HepG2 (cell line): ENCODE measurements around the gene DHX57. TPM values are rescaled to one million over a fixed set of nuclear protein-coding genes. Genes with fewer than 3 reads are reported as not detected.

Source experiments
- ATAC-seq: fragments of 200-7000 bp; cut with Tn5 transposase; 3 replicates; pipeline ENCODE4 v1.9.1; 2020; ENCODE audit warnings: mild to moderate bottlenecking, moderate library complexity
- BruUV-seq: library from RNA; stranded (reverse); fragments of 400-500 nt; replicated peaks from 2 replicates; lab custom pipeline; 2021; lab: Mats Ljungman, UMichigan
- CTCF ChIA-PET: fragments of 300-600 bp; formaldehyde crosslinking; extraction: SDS; loops from one replicate; lab custom pipeline; 2021; ENCODE audit warnings: low total read pairs, inconsistent platforms, low intra/inter-chr PET ratio; lab: Yijun Ruan, JAX
- POLR2A ChIA-PET: fragments of 350-600 bp; sonication (Branson Sonifier 250); formaldehyde crosslinking; loops from one replicate; lab custom pipeline; 2020; ENCODE audit warnings: antibody characterized with exemption, inconsistent platforms; lab: Yijun Ruan, JAX
- DNase-seq: peaks from one replicate; pipeline ENCODE4 v3.0.0-alpha.2; 2015; ENCODE audit warnings: low spot score
- FAIRE-seq: peaks from 3 replicates; lab custom pipeline; 2011; peaks lifted over from hg19 to GRCh38; lab: Jason Lieb, UNC
- H2AFZ ChIP-seq: one replicate; pipeline ENCODE4 v1.6.1; 2011; ENCODE audit warnings: low read length, inconsistent platforms
- H3K27ac ChIP-seq: fragments of 300-600 bp; 3 replicates; pipeline ENCODE4 v1.8.0; 2011; ENCODE audit warnings: mixed run types, mild to moderate bottlenecking, mixed read lengths, low read length, inconsistent platforms; ENCODE audit not compliant: insufficient read depth; ENCODE audit errors: extremely low read length
- H3K27me3 ChIP-seq, 2 experiments: fragments of 200-600 bp in 1 of 2; 2 replicates in 1 of 2; 3 replicates in 1 of 2; pipeline versions ENCODE4 v1.6.0 to v1.8.0; 2011; ENCODE audit warnings: low read length in 2 of 2, mild to moderate bottlenecking in 2 of 2, moderate library complexity in 2 of 2, inconsistent platforms in 1 of 2; ENCODE audit not compliant: insufficient read depth in 2 of 2, control insufficient read depth in 1 of 2
- H3K36me3 ChIP-seq, 2 experiments: fragments of 200-600 bp in 1 of 2; replicated peaks in 1 of 2; 2 replicates in 1 of 2; 3 replicates in 1 of 2; pipeline versions ENCODE4 v1.5.1 to v1.8.0; 2011; ENCODE audit warnings: low read length in 2 of 2, inconsistent platforms in 1 of 2; ENCODE audit not compliant: insufficient read depth in 2 of 2, control insufficient read depth in 1 of 2
- H3K4me1 ChIP-seq: 2 replicates; pipeline ENCODE4 v1.5.1; 2012; ENCODE audit warnings: low read length, inconsistent platforms; ENCODE audit not compliant: insufficient read depth
- H3K4me2 ChIP-seq: 2 replicates; pipeline ENCODE4 v1.6.0; 2011; ENCODE audit warnings: low read depth, low read length, inconsistent platforms
- H3K4me3 ChIP-seq, 3 experiments: fragments of 200-600 bp in 1 of 3; sonication (generic), shearing (Covaris generic) in 1 of 3; replicated peaks in 1 of 3; 2 replicates each; pipeline ENCODE4 v1.5.1; 2011 to 2016; ENCODE audit warnings: low read length in 3 of 3, inconsistent platforms in 2 of 3, low read depth in 2 of 3, mild to moderate bottlenecking in 2 of 3, control low read depth in 1 of 3, mixed read lengths in 1 of 3; ENCODE audit not compliant: insufficient read depth in 1 of 3
- H3K79me2 ChIP-seq: one replicate; pipeline ENCODE4 v1.6.1; 2011; ENCODE audit warnings: low read length, inconsistent platforms; ENCODE audit not compliant: insufficient read depth
- H3K9ac ChIP-seq: 2 replicates; pipeline ENCODE4 v1.6.0; 2011; ENCODE audit warnings: mild to moderate bottlenecking, low read depth, low read length, inconsistent platforms; ENCODE audit not compliant: insufficient read depth
- H3K9me3 ChIP-seq: 2 replicates; pipeline ENCODE4 v1.5.1; 2012; ENCODE audit warnings: mild to moderate bottlenecking, low read length
- H4K20me1 ChIP-seq: 2 replicates; pipeline ENCODE4 v1.6.0; 2011; ENCODE audit warnings: inconsistent platforms, mild to moderate bottlenecking, low read length, moderate library complexity; ENCODE audit not compliant: insufficient read depth
- SAFB2 ChIP-seq: sonication (generic); formaldehyde crosslinking; IDR thresholded peaks from 2 replicates; pipeline ENCODE4 v1.5.1; 2020; ENCODE audit warnings: missing genetic modification reagents, low read depth, mild to moderate bottlenecking, borderline replicate concordance
- THYN1 ChIP-seq: sonication (generic); formaldehyde crosslinking; IDR thresholded peaks from 2 replicates; pipeline ENCODE4 v1.8.1; 2023; ENCODE audit warnings: low read depth, mild to moderate bottlenecking, moderate library complexity, missing genetic modification reagents, borderline replicate concordance
- TSC22D2 ChIP-seq: sonication (generic); formaldehyde crosslinking; IDR thresholded peaks from 2 replicates; pipeline ENCODE4 v1.5.1; 2020; ENCODE audit warnings: missing genetic modification reagents, mild to moderate bottlenecking, borderline replicate concordance
- ZFP36 ChIP-seq: fragments of 150-350 bp; IDR thresholded peaks from 2 replicates; pipeline ENCODE4 v1.6.1; 2018; ENCODE audit warnings: borderline replicate concordance, low read length, low read depth; ENCODE audit not compliant: partially characterized antibody
- ZNF3 ChIP-seq: IDR thresholded peaks from 2 replicates; pipeline ENCODE4 v1.7.0; 2017; ENCODE audit warnings: inconsistent platforms
- ZNF891 ChIP-seq: sonication (generic); formaldehyde crosslinking; IDR thresholded peaks from 2 replicates; pipeline ENCODE4 v1.5.0; 2020; ENCODE audit warnings: mild to moderate bottlenecking, missing genetic modification reagents
- WGBS: methylation state at CpG from one replicate; pipeline ENCODE4 v1.1.6; 2017; ENCODE audit warnings: low lambda C conversion rate; 5-methylcytosine and 5-hydroxymethylcytosine counted together
- in situ Hi-C: cut with HindIII; loops from 2 replicates; pipeline ENCODE4 v1.10.0; 2017; ENCODE audit warnings: low pct_unique_long_range_greater_than_20kb; ENCODE audit not compliant: extremely low pct_ligation_motif_present
- intact Hi-C: fragments of 100-400 bp; cut with micrococcal nuclease; formaldehyde crosslinking; loops from one replicate; pipeline ENCODE4 v1.10.0; 2022; ENCODE audit not compliant: unreplicated experiment
- polyA plus RNA-seq, 8 experiments: library from polyadenylated mRNA; depleted of rRNA in 3 of 8; stranded (reverse) in 7 of 8; unstranded in 1 of 8; fragments of >200 nt; fragmentation: Illumina TruSeq in 4 of 8; extraction: Trizol in 4 of 8; gene quantifications; 2 replicates each; pipeline versions ENCODE4 v1.2.1 to v1.2.3, GENCODE V29; 2011 to 2016; ENCODE audit warnings: low read depth in 4 of 8, missing spikeins in 1 of 8, mixed read lengths in 1 of 8; ENCODE audit not compliant: insufficient read depth in 1 of 8
- total RNA-seq, 5 experiments: library from RNA; depleted of rRNA; stranded (reverse); fragments of >200 nt; fragmentation: Illumina TruSeq; extraction: Trizol; gene quantifications; 2 replicates each; pipeline ENCODE4 v1.2.3, GENCODE V29; 2016; ENCODE audit warnings: low read depth in 1 of 5
- TF ChIP-seq, protein P1 (sequence below): sonication (generic); formaldehyde crosslinking; IDR thresholded peaks from 2 replicates; pipeline ENCODE4 v1.4.0; 2020; ENCODE audit warnings: missing genetic modification reagents
- TF ChIP-seq, protein P2 (sequence below): sonication (generic); formaldehyde crosslinking; IDR thresholded peaks from 2 replicates; pipeline ENCODE4 v1.4.0; 2020; ENCODE audit warnings: mild to moderate bottlenecking, missing genetic modification reagents
- TF ChIP-seq, protein P3 (sequence below): sonication (generic); formaldehyde crosslinking; IDR thresholded peaks from 2 replicates; pipeline ENCODE4 v1.4.0; 2020; ENCODE audit warnings: missing genetic modification reagents, borderline replicate concordance
- TF ChIP-seq, protein P4 (sequence below), 2 experiments: IDR thresholded peaks; 2 replicates each; pipeline ENCODE4 v1.6.1; 2011 to 2012; ENCODE audit warnings: low read length in 2 of 2, borderline replicate concordance in 1 of 2, low read depth in 1 of 2, mild to moderate bottlenecking in 1 of 2, moderate library complexity in 1 of 2

The DHX57 gene
- total and polyA plus RNA-seq, 2 of the 13 experiments (the other 11 are each of a cell fraction or from before 2014, with no cell fraction given), result 9.2 to 24.2 TPM

DNA sequence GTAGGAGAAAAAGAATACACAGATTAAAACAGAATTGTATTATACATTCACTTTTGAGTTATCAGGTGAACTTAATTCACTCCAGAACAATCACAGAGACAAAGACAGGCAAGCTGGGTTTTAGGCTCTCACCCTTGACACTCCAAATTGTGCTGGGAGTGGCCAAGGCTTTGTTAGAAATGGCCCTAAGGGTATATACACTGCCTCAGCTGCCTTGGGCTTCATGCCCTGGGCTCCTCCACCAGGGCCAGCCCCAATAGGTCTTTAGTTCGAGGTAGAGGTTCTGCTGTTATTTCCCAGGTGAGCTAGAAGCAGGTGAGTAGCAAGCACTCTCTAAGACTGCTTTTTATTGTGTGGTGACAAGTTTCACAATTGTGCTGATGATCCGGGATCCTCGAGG lies 77.8 kb downstream of the DHX57 start (continued):
- TF ChIP-seq, protein P1, sequence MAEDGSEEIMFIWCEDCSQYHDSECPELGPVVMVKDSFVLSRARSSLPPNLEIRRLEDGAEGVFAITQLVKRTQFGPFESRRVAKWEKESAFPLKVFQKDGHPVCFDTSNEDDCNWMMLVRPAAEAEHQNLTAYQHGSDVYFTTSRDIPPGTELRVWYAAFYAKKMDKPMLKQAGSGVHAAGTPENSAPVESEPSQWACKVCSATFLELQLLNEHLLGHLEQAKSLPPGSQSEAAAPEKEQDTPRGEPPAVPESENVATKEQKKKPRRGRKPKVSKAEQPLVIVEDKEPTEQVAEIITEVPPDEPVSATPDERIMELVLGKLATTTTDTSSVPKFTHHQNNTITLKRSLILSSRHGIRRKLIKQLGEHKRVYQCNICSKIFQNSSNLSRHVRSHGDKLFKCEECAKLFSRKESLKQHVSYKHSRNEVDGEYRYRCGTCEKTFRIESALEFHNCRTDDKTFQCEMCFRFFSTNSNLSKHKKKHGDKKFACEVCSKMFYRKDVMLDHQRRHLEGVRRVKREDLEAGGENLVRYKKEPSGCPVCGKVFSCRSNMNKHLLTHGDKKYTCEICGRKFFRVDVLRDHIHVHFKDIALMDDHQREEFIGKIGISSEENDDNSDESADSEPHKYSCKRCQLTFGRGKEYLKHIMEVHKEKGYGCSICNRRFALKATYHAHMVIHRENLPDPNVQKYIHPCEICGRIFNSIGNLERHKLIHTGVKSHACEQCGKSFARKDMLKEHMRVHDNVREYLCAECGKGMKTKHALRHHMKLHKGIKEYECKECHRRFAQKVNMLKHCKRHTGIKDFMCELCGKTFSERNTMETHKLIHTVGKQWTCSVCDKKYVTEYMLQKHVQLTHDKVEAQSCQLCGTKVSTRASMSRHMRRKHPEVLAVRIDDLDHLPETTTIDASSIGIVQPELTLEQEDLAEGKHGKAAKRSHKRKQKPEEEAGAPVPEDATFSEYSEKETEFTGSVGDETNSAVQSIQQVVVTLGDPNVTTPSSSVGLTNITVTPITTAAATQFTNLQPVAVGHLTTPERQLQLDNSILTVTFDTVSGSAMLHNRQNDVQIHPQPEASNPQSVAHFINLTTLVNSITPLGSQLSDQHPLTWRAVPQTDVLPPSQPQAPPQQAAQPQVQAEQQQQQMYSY (CRISPR knock-in tag), result no peak
- TF ChIP-seq, protein P2, sequence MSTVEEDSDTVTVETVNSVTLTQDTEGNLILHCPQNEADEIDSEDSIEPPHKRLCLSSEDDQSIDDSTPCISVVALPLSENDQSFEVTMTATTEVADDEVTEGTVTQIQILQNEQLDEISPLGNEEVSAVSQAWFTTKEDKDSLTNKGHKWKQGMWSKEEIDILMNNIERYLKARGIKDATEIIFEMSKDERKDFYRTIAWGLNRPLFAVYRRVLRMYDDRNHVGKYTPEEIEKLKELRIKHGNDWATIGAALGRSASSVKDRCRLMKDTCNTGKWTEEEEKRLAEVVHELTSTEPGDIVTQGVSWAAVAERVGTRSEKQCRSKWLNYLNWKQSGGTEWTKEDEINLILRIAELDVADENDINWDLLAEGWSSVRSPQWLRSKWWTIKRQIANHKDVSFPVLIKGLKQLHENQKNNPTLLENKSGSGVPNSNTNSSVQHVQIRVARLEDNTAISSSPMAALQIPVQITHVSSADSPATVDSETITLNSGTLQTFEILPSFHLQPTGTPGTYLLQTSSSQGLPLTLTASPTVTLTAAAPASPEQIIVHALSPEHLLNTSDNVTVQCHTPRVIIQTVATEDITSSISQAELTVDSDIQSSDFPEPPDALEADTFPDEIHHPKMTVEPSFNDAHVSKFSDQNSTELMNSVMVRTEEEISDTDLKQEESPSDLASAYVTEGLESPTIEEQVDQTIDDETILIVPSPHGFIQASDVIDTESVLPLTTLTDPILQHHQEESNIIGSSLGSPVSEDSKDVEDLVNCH (CRISPR knock-in tag), result no peak
- no peak for TF ChIP-seq TSC22D2 (CRISPR knock-in tag)
- TF ChIP-seq ZNF3 (CRISPR knock-in tag), result no peak
- TF ChIP-seq THYN1 (CRISPR knock-in tag), result no peak

DNA sequence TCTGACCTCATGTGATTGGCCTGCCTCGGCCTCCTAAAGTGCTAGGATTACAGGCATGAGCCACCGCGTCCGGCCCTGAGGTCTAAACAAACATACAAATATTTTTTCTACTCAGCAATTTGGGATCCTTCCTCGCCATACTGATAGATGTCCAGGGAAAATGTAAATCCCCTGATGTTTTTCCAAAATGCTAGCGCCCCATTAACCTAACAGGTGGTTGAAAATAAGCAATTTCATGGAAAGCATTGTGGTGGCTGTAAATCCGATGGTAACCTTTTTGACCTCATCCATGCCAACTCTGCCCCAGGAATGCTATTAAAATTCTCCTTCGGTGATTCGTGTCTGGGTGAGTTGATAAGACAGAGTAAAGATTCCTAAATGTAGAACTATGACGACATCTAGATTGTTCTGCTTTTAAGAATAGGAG lies 78.5 kb downstream of the DHX57 start:
- peaks cover 21% of the 10 kb centered on the region for H3K4me1 ChIP-seq
- TF ChIP-seq, protein P3, sequence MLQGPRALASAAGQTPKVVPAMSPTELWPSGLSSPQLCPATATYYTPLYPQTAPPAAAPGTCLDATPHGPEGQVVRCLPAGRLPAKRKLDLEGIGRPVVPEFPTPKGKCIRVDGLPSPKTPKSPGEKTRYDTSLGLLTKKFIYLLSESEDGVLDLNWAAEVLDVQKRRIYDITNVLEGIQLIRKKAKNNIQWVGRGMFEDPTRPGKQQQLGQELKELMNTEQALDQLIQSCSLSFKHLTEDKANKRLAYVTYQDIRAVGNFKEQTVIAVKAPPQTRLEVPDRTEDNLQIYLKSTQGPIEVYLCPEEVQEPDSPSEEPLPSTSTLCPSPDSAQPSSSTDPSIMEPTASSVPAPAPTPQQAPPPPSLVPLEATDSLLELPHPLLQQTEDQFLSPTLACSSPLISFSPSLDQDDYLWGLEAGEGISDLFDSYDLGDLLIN (CRISPR knock-in tag), result no peak
- TF ChIP-seq SAFB2 (CRISPR knock-in tag) (no peak), ZFP36 (no peak), ZNF891 (no peak)
- TF ChIP-seq, protein P4, sequence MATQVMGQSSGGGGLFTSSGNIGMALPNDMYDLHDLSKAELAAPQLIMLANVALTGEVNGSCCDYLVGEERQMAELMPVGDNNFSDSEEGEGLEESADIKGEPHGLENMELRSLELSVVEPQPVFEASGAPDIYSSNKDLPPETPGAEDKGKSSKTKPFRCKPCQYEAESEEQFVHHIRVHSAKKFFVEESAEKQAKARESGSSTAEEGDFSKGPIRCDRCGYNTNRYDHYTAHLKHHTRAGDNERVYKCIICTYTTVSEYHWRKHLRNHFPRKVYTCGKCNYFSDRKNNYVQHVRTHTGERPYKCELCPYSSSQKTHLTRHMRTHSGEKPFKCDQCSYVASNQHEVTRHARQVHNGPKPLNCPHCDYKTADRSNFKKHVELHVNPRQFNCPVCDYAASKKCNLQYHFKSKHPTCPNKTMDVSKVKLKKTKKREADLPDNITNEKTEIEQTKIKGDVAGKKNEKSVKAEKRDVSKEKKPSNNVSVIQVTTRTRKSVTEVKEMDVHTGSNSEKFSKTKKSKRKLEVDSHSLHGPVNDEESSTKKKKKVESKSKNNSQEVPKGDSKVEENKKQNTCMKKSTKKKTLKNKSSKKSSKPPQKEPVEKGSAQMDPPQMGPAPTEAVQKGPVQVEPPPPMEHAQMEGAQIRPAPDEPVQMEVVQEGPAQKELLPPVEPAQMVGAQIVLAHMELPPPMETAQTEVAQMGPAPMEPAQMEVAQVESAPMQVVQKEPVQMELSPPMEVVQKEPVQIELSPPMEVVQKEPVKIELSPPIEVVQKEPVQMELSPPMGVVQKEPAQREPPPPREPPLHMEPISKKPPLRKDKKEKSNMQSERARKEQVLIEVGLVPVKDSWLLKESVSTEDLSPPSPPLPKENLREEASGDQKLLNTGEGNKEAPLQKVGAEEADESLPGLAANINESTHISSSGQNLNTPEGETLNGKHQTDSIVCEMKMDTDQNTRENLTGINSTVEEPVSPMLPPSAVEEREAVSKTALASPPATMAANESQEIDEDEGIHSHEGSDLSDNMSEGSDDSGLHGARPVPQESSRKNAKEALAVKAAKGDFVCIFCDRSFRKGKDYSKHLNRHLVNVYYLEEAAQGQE (IDR thresholded peaks at IDR 0.05; ENCODE audit: borderline replicate concordance in 1 of 2, low read depth in 1 of 2, low read length in 2 of 2), result no peak
- H3K4me3 ChIP-seq, result no peak overlapping the region
- no peak overlapping the region for H3K27ac ChIP-seq
- ChIA-PET CTCF (no interaction called here), POLR2A (no interaction called here)
- no peaks in the 10 kb centered on the region for H3K79me2 ChIP-seq
- ATAC-seq (no peak), FAIRE-seq (no peak), DNase-seq (no peak)
- peaks cover 0 to 10% of the 10 kb centered on the region in 2 experiments; a peak in 3 of 5 replicates for H3K36me3 ChIP-seq
- no TSS peak for BruUV-seq
- 94% methylated on average over 10 of the region's 10 CpGs for WGBS
- intact Hi-C loops (no loop called here), in situ Hi-C loops (no loop called here)
- no peaks in the 10 kb centered on the region for H3K27me3 ChIP-seq
- H4K20me1 ChIP-seq, result no peaks in the 10 kb centered on the region
- H3K9ac ChIP-seq, result no peak overlapping the region
- H3K9me3 ChIP-seq, result no peaks in the 10 kb centered on the region
- no peak overlapping the region for H2AFZ ChIP-seq
- H3K4me2 ChIP-seq, result no peak overlapping the region
